NCI-H510A treated with DMSO at 0.1 percent for 48 hours (cell line): ENCODE measurements around the gene MACO1.

Experiments used
- DNase-seq: peaks from one replicate; lab custom pipeline; 2025; lab: John Stamatoyannopoulos, UW

MACO1 gene

DNA sequence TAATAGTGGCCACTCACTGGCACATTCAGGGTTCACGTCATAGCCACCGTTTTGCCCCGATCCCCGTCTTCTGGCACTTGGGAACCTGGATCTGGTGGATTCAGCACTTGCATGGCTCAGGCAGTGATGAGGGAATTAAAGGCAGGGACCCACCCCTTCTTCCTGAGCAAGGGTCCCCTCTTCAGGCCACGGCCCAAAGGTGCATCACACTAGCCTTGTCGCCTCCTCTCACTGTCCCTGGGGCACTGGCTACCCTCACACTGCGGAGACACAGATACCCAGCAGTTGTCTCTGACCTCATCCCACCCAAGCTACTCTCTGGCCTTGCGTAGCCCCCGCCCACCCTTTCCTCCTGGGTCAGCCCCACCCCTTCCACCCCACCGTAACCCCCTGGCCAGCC, 92.8 kb downstream of the MACO1 start:
- no peak for DNase-seq

DNA sequence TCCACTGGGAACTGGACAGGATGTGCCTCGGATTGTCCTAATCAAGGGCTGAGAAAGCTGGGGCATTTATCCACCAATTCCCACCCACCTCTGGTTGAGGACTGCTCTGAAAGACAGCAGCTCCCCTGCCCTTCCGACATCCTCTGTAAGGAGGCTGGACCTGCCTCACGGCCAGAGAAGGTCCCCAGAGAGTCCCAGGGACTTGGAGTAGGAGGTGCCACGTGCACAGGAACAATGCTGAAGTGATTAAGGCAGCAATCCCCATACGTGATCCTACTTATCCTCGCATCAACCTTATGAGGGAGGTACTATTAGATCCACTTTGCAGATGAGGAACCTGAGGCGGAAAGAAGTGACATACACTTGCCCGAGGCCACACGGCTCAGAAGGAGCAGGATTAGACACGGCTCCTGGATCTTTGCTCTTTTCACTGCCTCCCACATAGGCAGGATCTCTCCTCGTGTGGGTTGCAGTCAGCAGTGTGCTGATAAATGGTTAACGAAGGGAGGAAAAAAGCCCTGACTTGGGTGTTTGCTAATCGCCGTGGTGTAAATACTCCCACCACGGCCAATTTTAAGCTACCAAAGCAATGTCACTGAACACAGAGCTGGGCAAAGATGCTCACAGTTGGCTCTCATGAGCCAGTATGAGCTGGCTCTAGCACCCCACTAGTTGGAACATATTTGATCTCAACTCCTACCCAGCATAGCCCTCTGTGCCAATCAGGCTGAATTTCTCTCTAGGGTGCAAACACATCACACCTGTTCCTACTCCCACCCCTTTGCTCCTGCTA, 94.1 kb downstream of the MACO1 start:
- DNase-seq = no peak

GRCh38 chr1:25525361-25525688, 94.6 kb downstream of the MACO1 start:
- DNase-seq = no peak

- no peak for DNase-seq
Measured at GRCh38 chr1:25526753-25527152, 96.1 kb downstream of the MACO1 start.

DNA sequence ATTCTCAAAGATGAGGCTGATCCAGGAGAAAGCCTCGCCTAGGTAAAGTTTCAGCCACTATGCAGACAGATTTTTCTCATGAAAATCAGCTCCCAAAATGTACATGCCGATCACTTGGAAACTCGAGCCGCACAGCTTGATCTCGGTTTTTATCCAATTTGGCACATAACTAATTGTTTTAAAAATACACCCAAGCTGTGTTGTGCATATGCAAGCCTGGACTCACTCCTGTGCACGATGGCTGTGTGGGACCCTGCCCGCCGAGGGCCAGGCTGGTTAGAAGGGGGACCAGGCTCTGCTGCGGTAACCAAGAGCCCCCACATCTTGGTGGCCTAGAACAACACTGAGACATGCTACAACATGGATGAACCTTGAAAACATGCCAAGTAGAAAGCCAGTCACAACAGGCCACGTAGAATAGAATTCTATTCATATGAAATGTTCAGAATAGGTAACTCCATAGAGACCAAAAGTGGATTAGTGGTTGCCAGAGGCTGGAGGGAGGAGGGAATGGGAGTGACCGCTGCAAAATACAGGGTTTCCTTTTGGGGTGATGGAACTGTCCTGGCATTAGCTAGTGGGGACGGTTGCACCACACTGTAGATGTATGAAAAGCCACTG, 96.6 kb downstream of the MACO1 start:
- DNase-seq = no peak

- DNase-seq = no peak
Measured at GRCh38 chr1:25527946-25528595, 97.4 kb downstream of the MACO1 start.

GRCh38 chr1:25528881-25529517, 98.3 kb downstream of the MACO1 start:
- no peak for DNase-seq

DNA sequence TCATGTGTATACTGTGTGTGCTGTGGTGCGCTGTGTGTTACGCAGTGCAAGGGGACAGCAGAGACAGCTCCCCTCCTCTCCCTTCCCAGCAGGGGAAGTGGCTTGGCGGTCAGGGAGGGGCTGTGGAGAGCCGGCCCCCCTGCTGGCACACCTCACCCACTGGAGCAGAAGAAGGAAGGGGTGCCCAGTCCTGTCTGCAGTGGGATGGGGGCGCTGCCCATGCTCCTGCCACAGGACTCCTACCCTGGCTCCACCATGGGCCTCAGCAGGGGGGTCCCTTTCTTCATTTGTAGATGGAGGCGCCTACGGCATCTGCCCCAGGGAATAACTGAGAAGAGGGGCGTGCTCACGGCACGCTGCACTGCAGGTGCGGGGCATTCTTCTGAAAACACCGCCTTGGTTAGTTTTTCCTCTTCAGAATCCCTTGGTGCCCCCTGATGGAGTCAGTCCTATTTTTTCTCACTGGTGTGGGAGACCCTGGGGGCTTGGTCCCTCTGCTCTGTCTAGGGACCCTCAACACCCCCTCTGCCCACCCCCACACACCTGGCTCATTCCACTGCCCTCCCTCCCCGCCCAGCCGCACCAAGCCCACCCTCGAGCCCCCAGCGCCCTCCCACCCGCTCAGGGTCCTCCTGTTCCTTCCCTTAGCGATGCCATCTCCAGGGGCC, 99.0 kb downstream of the MACO1 start:
- no peak for DNase-seq

GRCh38 chr1:25530186-25531081, 99.7 kb downstream of the MACO1 start:
- no peak for DNase-seq

DNA sequence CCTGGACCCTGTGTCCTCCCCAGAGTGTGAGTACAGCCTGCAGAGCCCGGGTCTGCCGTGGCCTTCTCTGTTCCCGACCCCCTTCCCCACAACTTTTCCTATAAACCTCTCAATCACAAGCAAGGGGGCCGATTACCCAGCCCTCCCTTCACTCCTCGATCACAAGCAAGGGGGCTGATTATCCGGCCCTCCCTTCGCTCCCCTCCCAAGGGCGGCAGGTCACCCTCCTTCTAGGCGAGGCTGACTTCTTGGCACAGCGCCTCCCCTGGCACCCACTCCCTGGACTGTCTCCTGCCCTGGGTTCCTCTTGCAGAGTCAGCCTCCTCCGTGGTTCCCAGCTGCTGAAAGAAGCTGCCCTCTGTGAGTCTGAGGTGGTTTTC, 100.4 kb downstream of the MACO1 start:
- DNase-seq = no peak

DNA sequence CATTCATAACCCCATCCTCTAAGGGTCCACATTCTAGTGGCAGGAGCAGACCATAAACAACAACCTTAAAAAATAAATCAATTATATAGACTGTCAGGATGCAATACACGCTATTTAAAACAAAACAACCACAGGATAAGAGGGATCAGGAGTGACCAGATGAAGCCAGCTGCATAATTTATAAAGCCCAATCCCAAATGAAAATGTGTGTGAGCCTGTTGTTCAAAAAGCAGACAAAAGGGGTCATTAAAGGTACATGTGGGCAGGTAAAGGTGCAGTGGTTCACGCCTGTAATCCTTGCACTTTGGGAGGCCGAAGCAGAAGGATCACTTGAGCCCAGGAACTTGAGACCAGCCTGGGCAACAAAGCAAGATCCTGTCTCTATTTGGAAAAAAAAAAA, 102.3 kb downstream of the MACO1 start:
- no peak for DNase-seq

- no peak for DNase-seq
Measured at GRCh38 chr1:25533775-25534409, 103.2 kb downstream of the MACO1 start.

DNA sequence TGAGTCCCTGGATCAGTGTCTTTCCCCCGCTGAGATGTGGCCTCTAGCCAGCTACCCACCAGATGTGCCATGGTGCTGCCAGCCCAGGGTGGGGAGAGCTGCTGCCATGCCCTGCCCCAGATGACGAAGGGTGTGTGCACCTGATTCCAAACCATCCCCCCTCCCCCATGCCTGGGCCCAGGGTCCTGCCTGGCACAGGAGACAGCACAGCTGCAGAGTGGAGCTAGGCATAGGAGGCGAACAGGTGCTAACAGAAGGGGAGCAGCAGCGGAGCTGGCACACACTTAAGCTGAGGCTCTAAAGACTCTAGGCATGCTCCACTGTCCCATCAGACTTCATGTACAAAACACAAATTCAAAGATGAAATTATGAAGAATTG, 103.7 kb downstream of the MACO1 start:
- DNase-seq = no peak

DNA sequence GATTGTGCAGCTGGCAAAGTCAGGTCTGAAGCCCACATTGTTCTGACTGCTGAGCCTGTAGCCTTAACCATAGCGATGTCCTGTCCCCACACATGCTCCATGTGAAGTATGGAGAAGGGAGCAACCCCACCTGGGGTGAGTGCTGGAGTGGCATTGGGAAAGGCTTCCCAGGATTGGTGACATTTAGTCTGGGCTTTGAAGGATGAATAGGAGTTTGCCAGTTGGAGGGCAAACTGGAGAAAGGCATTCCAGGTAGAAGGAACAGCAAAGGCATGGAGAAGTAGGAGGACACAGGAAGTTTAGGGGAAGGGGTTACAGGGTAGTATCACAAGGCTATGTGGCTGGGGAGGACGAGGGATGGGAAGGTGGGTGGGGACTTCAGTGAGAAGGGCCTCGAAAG, 105.4 kb downstream of the MACO1 start:
- no peak for DNase-seq

DNA sequence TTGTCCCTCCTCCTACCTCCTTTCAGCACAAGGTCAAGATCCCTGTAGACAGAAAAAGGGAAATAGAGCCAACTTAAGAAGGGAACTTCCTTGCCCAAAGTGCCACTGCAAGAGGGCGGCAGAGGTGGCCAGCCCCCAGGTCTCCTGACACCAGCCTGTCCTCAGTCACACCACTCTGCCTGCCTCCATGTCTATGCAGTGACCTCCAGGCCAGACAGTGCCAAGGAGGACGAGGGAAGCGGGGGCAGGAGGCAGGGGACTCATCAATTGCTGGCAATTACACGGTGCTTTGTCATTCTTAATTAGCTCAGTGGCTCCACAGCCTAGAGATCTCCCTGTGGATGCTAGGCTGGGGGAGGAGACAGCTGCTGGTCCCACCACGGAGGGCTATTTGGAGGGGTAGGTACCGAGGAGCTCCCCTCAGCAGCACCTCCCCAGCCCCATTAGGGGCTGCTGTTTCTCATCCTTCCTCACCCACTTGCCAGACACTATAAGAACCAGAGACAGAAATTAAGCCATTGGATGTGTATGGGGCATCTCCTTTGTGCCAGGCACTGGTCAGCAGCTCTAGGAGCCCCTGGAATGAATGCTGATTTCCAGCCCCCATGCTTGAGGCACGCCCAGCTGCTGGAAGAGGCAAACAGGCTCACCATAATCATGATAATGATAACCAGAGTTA, 106.6 kb downstream of the MACO1 start:
- DNase-seq = no peak

DNA sequence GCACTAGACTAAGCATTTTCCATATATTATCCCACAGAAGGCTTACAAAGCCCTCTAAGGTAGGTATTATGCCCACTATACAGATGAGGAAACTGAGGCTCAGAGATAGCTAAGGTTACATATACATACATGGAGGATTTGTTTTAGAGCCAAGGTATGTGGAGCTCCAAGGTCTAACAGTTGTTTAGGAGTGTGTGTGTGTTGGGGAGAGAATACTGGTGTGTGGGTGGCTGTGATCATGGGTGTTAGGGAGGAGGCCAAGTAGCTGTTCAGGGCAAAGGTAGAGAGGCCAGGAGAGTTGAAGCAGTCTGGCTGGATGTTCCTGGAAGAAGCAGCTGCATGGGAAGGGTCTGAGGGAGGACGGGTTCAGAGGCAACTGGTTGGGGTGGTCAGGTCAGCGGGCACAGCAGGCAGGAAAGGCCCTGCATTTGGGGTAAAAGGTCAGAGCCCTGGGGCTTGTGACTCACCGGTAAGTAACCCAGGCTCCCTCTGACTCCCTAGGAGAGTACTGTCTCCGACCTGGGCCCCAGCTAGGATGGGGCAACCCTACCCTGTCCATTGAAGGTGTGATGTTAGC, 107.6 kb downstream of the MACO1 start:
- no peak for DNase-seq

DNA sequence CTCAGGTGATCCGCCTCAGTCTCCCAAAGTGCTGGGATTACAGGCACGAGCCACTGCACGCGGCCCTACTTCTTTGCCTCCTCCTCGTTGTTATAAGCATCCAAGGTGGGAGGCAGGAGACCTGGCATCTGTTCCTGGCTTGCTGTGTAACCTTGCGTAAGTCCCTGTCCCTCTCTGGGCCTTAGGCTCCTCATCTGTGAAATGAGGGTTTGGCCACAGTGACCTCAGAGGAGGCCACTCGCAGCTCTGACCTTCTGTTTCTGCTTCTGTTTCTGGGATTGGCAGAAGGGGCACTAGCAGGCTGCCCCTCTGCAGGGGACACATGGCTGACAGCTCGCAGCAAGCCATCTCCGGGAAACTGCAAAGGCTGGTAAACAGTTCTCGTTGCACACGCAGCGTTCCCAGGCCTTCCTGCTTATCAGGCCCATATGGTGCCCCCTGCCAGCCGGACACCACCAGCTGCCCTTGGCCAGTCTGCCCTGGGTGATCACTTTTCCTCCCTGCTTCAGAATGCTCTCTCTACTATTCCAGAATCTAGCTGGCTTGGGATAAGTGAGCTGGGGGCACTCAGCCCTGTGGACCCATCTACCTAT, 110.1 kb downstream of the MACO1 start:
- no peak for DNase-seq

- no peak for DNase-seq
Measured at GRCh38 chr1:25541425-25541824, 110.7 kb downstream of the MACO1 start.

DNA sequence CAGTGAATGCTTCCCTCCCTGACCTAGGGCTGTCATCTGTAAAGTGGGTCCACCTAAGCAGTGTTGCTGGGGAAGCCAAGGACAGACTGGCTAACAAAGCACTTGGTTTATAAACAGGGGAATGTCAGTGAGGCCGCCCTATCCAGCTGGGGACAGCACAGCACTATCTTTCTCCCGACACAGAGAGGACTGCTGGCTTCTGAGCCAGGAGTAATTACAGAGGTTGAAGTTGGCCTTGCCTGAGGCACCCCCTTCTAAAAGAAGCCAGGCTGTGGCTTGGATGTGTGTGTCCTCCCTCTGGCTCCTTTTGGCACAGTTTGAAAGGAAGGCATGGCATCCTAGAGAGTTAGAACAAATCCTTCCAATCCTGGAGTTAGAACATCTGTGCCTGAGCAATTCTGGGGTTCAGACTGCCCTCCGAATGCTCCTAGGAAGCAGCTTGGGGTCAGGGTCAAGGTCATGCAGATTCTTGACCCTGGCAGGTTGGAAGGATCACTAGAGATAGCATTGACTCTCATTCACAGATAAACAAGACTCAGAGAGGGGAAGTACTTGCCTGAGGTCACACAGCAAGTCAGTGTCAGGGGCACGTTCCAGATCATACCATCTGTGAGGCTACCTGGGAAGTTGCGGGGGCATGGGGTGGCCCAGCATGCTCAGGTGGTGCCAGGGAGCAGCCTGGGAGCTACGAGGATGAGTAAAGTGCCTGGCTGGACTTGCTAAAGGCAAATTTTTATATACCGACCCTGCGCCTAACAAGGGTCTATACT, 111.4 kb downstream of the MACO1 start:
- no peak for DNase-seq
